ENCODE results near the gene SAMHD1. TPM values are rescaled to one million over a fixed set of nuclear protein-coding genes. Genes with fewer than 3 reads are reported as not detected.

Gene SAMHD1
- total RNA-seq, 1 donor, result 32.6 TPM

GRCh38 chr20:36924167-36925045 lies 27.1 kb downstream of the SAMHD1 start:
- peaks cover 5% of the 10 kb centered on the region for H3K4me1 ChIP-seq (ENCODE audit: insufficient read depth, low read length)
- H3K4me3 ChIP-seq (ENCODE audit: insufficient read depth, low read length), result no peak overlapping the region
- no peak overlapping the region for H3K27ac ChIP-seq (ENCODE audit: low read depth, low read length)
- no peak overlapping the region for H2AFZ ChIP-seq (ENCODE audit: low read length)
- H3K36me3 ChIP-seq (ENCODE audit: insufficient read depth, low read length), result no peaks in the 10 kb centered on the region
- no peaks in the 10 kb centered on the region for H3K79me2 ChIP-seq (ENCODE audit: insufficient read depth, low read length)
- no peak for DNase-seq (ENCODE audit: insufficient read length, low spot score, missing footprints)
- H3K9me3 ChIP-seq (ENCODE audit: low read depth, low read length), result no peaks in the 10 kb centered on the region
- no peaks in the 10 kb centered on the region for H3K27me3 ChIP-seq (ENCODE audit: insufficient read depth, low read length)
- no peaks in the 10 kb centered on the region for H4K20me1 ChIP-seq (ENCODE audit: insufficient read depth, low read length)
- TF ChIP-seq CTCF (IDR thresholded peaks at IDR 0.05; ENCODE audit: extremely low read depth, low read depth, low read length), result no peak
- no peak overlapping the region for H3K4me2 ChIP-seq (ENCODE audit: insufficient read depth, low read length)

DNA sequence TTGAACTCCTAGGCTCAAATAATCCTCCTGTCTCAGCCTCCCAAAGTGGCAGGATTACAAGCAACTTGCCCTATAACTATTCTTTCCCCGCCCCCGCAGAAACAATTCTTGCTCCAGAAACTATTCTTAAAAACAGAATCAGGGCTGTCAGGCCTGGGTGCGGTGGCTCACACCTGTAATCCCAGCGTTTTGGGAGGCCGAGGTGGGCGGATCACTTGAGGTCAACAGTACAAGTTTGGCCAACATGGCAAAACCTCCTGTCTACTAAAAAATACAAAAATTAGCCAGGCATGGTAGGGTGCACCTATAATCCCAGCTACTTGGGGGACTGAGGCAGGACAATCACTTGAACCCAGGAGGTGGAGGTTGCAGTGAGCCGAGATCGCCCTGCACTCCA lies 31.2 kb downstream of the SAMHD1 start:
- no peak overlapping the region for H3K4me3 ChIP-seq (ENCODE audit: insufficient read depth, low read length)
- no peaks in the 10 kb centered on the region for H3K27me3 ChIP-seq (ENCODE audit: insufficient read depth, low read length)
- no peak for DNase-seq (ENCODE audit: insufficient read length, low spot score, missing footprints)
- no peaks in the 10 kb centered on the region for H3K4me1 ChIP-seq (ENCODE audit: insufficient read depth, low read length)
- H3K27ac ChIP-seq (ENCODE audit: low read depth, low read length), result no peak overlapping the region
- no peak overlapping the region for H3K4me2 ChIP-seq (ENCODE audit: insufficient read depth, low read length)
- H3K9me3 ChIP-seq (ENCODE audit: low read depth, low read length), result no peaks in the 10 kb centered on the region
- TF ChIP-seq CTCF (IDR thresholded peaks at IDR 0.05; ENCODE audit: extremely low read depth, low read depth, low read length), result no peak
- no peaks in the 10 kb centered on the region for H3K36me3 ChIP-seq (ENCODE audit: insufficient read depth, low read length)
- H3K79me2 ChIP-seq (ENCODE audit: insufficient read depth, low read length), result no peaks in the 10 kb centered on the region
- no peaks in the 10 kb centered on the region for H4K20me1 ChIP-seq (ENCODE audit: insufficient read depth, low read length)
- no peak overlapping the region for H2AFZ ChIP-seq (ENCODE audit: low read length)

DNA sequence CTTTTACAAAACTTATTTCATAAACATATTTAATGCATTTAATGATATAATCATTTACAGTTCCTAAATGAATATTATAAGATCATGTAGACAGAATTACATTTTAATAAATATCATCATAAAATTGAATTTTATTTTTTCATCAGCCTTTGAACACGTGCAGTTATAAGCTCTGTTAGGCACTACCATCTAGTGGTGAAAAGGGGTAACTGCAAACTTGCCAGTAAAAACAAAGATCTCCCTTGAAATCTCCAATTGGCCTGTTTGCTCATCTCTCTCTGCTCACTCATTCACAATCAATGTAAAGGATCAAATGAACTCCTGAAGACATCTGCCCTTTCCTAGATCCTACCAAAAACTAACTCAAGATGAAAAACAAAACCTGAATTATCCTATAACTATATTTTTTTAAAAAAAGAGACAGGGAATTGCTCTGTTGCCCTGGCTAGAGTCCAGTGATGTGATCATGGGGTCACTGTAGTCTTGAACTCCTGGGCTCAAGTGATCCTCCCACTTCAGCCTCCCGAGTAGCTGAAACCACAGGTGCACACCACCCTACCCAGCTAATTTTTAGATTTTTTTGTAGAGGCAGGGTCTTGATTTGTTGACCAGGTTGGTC lies 31.7 kb downstream of the SAMHD1 start:
- no peaks in the 10 kb centered on the region for H3K4me1 ChIP-seq (ENCODE audit: insufficient read depth, low read length)
- no peak overlapping the region for H3K27ac ChIP-seq (ENCODE audit: low read depth, low read length)
- no peak overlapping the region for H2AFZ ChIP-seq (ENCODE audit: low read length)
- H3K4me2 ChIP-seq (ENCODE audit: insufficient read depth, low read length), result no peak overlapping the region
- no peaks in the 10 kb centered on the region for H3K79me2 ChIP-seq (ENCODE audit: insufficient read depth, low read length)
- peak; percentile 88 for TF ChIP-seq CTCF (IDR thresholded peaks at IDR 0.05; ENCODE audit: extremely low read depth, low read depth, low read length)
- no peak for DNase-seq (ENCODE audit: insufficient read length, low spot score, missing footprints)
- no peaks in the 10 kb centered on the region for H3K9me3 ChIP-seq (ENCODE audit: low read depth, low read length)
- H3K27me3 ChIP-seq (ENCODE audit: insufficient read depth, low read length), result no peaks in the 10 kb centered on the region
- H4K20me1 ChIP-seq (ENCODE audit: insufficient read depth, low read length), result no peaks in the 10 kb centered on the region
- no peaks in the 10 kb centered on the region for H3K36me3 ChIP-seq (ENCODE audit: insufficient read depth, low read length)
- no peak overlapping the region for H3K4me3 ChIP-seq (ENCODE audit: insufficient read depth, low read length)

DNA sequence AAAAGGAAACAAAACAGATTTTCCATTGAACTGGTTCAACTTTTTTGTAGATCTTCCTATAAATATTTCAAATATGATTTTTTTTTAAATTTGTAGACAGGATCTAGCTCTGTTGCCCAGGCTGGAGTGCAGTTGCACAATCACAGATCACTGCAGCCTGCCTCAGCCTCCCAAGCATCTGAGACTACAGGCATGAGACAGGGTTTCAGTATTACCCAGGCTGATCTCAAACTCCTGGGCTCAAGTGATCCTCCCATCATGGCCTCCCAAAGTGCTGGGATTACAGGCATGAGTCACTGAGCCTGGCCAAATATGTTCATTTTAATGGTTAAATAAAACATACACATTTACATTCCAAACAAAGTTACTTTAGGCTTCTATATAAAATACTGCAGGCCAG lies 33.6 kb downstream of the SAMHD1 start:
- Histone ChIP-seq H3K4me2 (ENCODE audit: insufficient read depth, low read length) (no peak overlapping the region), H4K20me1 (ENCODE audit: insufficient read depth, low read length) (no peaks in the 10 kb centered on the region), H3K36me3 (ENCODE audit: insufficient read depth, low read length) (no peaks in the 10 kb centered on the region), H3K79me2 (ENCODE audit: insufficient read depth, low read length) (no peaks in the 10 kb centered on the region), H3K4me1 (ENCODE audit: insufficient read depth, low read length) (no peaks in the 10 kb centered on the region), H3K4me3 (ENCODE audit: insufficient read depth, low read length) (no peak overlapping the region), H2AFZ (ENCODE audit: low read length) (no peak overlapping the region), H3K27ac (ENCODE audit: low read depth, low read length) (no peak overlapping the region), H3K27me3 (ENCODE audit: insufficient read depth, low read length) (no peaks in the 10 kb centered on the region), H3K9me3 (ENCODE audit: low read depth, low read length) (no peaks in the 10 kb centered on the region)
- no peak for TF ChIP-seq CTCF (IDR thresholded peaks at IDR 0.05; ENCODE audit: extremely low read depth, low read depth, low read length)
- DNase-seq (ENCODE audit: insufficient read length, low spot score, missing footprints), result no peak

All from osteoblast (primary cell).